GM21528 (cell line): ENCODE data around the gene MED13L.

Experiments used
- ATAC-seq: cut with Tn5 transposase; IDR thresholded peaks from one replicate; pipeline ENCODE4 v1.9.1; 2021; ENCODE audit warnings: mild to moderate bottlenecking, moderate library complexity; ENCODE audit not compliant: unreplicated experiment, low FRiP score

Gene MED13L

GRCh38 chr12:116104167-116104767, 173.2 kb downstream of the MED13L start:
- no peak for ATAC-seq

- ATAC-seq, result no peak
Measured at GRCh38 chr12:116101991-116102390, 175.5 kb downstream of the MED13L start.

- ATAC-seq, result no peak
Measured at GRCh38 chr12:116099652-116100432, 177.7 kb downstream of the MED13L start.

GRCh38 chr12:116096874-116097273, 180.6 kb downstream of the MED13L start:
- ATAC-seq, result no peak

GRCh38 chr12:116094475-116094874, 183.0 kb downstream of the MED13L start:
- ATAC-seq, result no peak

GRCh38 chr12:116093915-116094314, 183.6 kb downstream of the MED13L start:
- no peak for ATAC-seq

- ATAC-seq, result no peak
Measured at GRCh38 chr12:116092776-116093175, 184.7 kb downstream of the MED13L start.

GRCh38 chr12:116092162-116092561, 185.3 kb downstream of the MED13L start:
- ATAC-seq, result no peak

- no peak for ATAC-seq
Measured at GRCh38 chr12:116091579-116091978, 185.9 kb downstream of the MED13L start.

GRCh38 chr12:116090516-116090915, 187.0 kb downstream of the MED13L start:
- no peak for ATAC-seq

- no peak for ATAC-seq
Measured at GRCh38 chr12:116089080-116089479, 188.4 kb downstream of the MED13L start.

GRCh38 chr12:116087962-116088361, 189.5 kb downstream of the MED13L start:
- no peak for ATAC-seq

- ATAC-seq, result no peak
Measured at GRCh38 chr12:116087399-116087798, 190.1 kb downstream of the MED13L start.

GRCh38 chr12:116080415-116080814, 197.1 kb downstream of the MED13L start:
- ATAC-seq, result no peak

GRCh38 chr12:116078396-116078795, 199.1 kb downstream of the MED13L start:
- ATAC-seq, result no peak

GRCh38 chr12:116077431-116077830, 200.1 kb downstream of the MED13L start:
- no peak for ATAC-seq

GRCh38 chr12:116076399-116076798, 201.1 kb downstream of the MED13L start:
- no peak for ATAC-seq

- no peak for ATAC-seq
Measured at GRCh38 chr12:116074686-116075085, 202.8 kb downstream of the MED13L start.

GRCh38 chr12:116071555-116072230, 205.8 kb downstream of the MED13L start:
- no peak for ATAC-seq

- ATAC-seq, result no peak
Measured at GRCh38 chr12:116070444-116070843, 207.0 kb downstream of the MED13L start.

- no peak for ATAC-seq
Measured at GRCh38 chr12:116069943-116070342, 207.6 kb downstream of the MED13L start.

- no peak for ATAC-seq
Measured at GRCh38 chr12:116068853-116069252, 208.6 kb downstream of the MED13L start.
